ENCODE measurements around the gene PGAP3.

PGAP3 gene

GRCh38 chr17:39709319-39709997, 21.6 kb upstream of the PGAP3 start:
- POLR2A ChIA-PET: interaction anchor here (1.3 to 1.7 kb wide), 2 partner anchors 10 to 22 kb away, joined by 3 to 4 read pairs; partner anchors contain the start of genes ERBB2 and PGAP3
- CTCF ChIA-PET: no interaction called here
- Histone ChIP-seq H3K4me1 (ENCODE audit: control insufficient read depth, insufficient read depth, low read length) (no peaks in the 10 kb centered on the region), H3K4me3 (ENCODE audit: low read depth, low read length) (no peak overlapping the region), H3K27ac (ENCODE audit: extremely low read depth, low read depth, low read length) (no peak overlapping the region), H3K36me3 (ENCODE audit: control insufficient read depth in 2 of 2, insufficient read depth in 1 of 2, low read length in 2 of 2) (peaks cover 9 to 77% of the 10 kb centered on the region in 2 experiments), H3K9me3 (ENCODE audit: control insufficient read depth, insufficient read depth, low read depth, low read length) (no peaks in the 10 kb centered on the region)
- peak; percentile 36; the same call in 1 of the 2 replicates for TF ChIP-seq EGR2 (tag by site-specific recombination; IDR thresholded peaks at IDR 0.05; ENCODE audit: low read depth)
- TF ChIP-seq ZNF596 (tag by site-specific recombination; IDR thresholded peaks at IDR 0.05): no peak
- no peak for TF ChIP-seq ZNF24 (tag by site-specific recombination; IDR thresholded peaks at IDR 0.05)

GRCh38 chr17:39706921-39707337, 19.1 kb upstream of the PGAP3 start:
- CTCF ChIA-PET: interaction anchor here (0.6 to 1.2 kb wide), 3 partner anchors 12 to 400 kb away, joined by 3 to 4 read pairs (median 3); no protein-coding TSS in a partner anchor
- H3K36me3 ChIP-seq (ENCODE audit: control insufficient read depth in 2 of 2, insufficient read depth in 1 of 2, low read length in 2 of 2): peaks cover 7 to 65% of the 10 kb centered on the region in 2 experiments
- TF ChIP-seq ZNF777 (tag by site-specific recombination; IDR thresholded peaks at IDR 0.05; ENCODE audit: borderline replicate concordance) (no peak), ATF2 (tag by site-specific recombination; IDR thresholded peaks at IDR 0.05; ENCODE audit: low read depth) (no peak), ZNF223 (tag by site-specific recombination; IDR thresholded peaks at IDR 0.05) (no peak), ZNF529 (tag by site-specific recombination; IDR thresholded peaks at IDR 0.05; ENCODE audit: insufficient replicate concordance) (no peak), ZBTB44 (tag by site-specific recombination; IDR thresholded peaks at IDR 0.05) (no peak)
- H3K9me3 ChIP-seq (ENCODE audit: control insufficient read depth, insufficient read depth, low read depth, low read length): no peaks in the 10 kb centered on the region
- no peak overlapping the region for H3K27ac ChIP-seq (ENCODE audit: extremely low read depth, low read depth, low read length)
- POLR2A ChIA-PET: no interaction called here
- no peaks in the 10 kb centered on the region for H3K4me1 ChIP-seq (ENCODE audit: control insufficient read depth, insufficient read depth, low read length)
- H3K4me3 ChIP-seq (ENCODE audit: low read depth, low read length): no peak overlapping the region

- no peak for TF ChIP-seq ZNF391 (tag by site-specific recombination; IDR thresholded peaks at IDR 0.05; ENCODE audit: borderline replicate concordance, low read depth)
- no peak for TF ChIP-seq ZBTB7A (tag by site-specific recombination; IDR thresholded peaks at IDR 0.05; ENCODE audit: low read depth)
- TF ChIP-seq ZNF398 (tag by site-specific recombination; IDR thresholded peaks at IDR 0.05): no peak
- no peak for TF ChIP-seq ZNF704 (tag by site-specific recombination; IDR thresholded peaks at IDR 0.05)
- TF ChIP-seq ZNF133 (tag by site-specific recombination; IDR thresholded peaks at IDR 0.05): no peak
- no peak for TF ChIP-seq ZBTB17 (tag by site-specific recombination; IDR thresholded peaks at IDR 0.05)
- H3K9me3 ChIP-seq (ENCODE audit: control insufficient read depth, insufficient read depth, low read depth, low read length): no peaks in the 10 kb centered on the region
- ChIA-PET POLR2A (no interaction called here), CTCF (interaction anchor here (0.7 kb wide), 1 partner anchor 85 kb away, joined by 3 read pairs; no protein-coding TSS in a partner anchor)
- no peak overlapping the region for H3K4me3 ChIP-seq (ENCODE audit: low read depth, low read length)
- H3K36me3 ChIP-seq (ENCODE audit: control insufficient read depth in 2 of 2, insufficient read depth in 1 of 2, low read length in 2 of 2): peaks cover 7 to 63% of the 10 kb centered on the region in 2 experiments
- 0 out of 2 replicates have a peak, but pooled peaks cover 4% of the 10 kb centered on the region for H3K4me1 ChIP-seq (ENCODE audit: control insufficient read depth, insufficient read depth, low read length)
- H3K27ac ChIP-seq (ENCODE audit: extremely low read depth, low read depth, low read length): no peak overlapping the region
Measured at GRCh38 chr17:39706383-39706782, 18.5 kb upstream of the PGAP3 start.

Measured in HEK293 (cell line).